HepG2 (cell line): Measurements from ENCODE around the gene PMM2. TPM values are rescaled to one million over a fixed set of nuclear protein-coding genes. Genes with fewer than 3 reads are reported as not detected.

ENCODE experiments used
- BORCS8-MEF2B ChIP-seq: sonication (generic); formaldehyde crosslinking; IDR thresholded peaks from 2 replicates; pipeline ENCODE4 v1.8.0; 2022; ENCODE audit warnings: mild to moderate bottlenecking, missing genetic modification reagents
- FOXP4 ChIP-seq: sonication (generic); formaldehyde crosslinking; IDR thresholded peaks from 2 replicates; pipeline ENCODE4 v1.4.0; 2020; ENCODE audit warnings: missing genetic modification reagents
- IRF2 ChIP-seq: IDR thresholded peaks from 2 replicates; pipeline ENCODE4 v1.6.1; 2018; ENCODE audit warnings: missing genetic modification reagents, missing compliant biosample characterization
- KDM2A ChIP-seq: sonication (generic); formaldehyde crosslinking; IDR thresholded peaks from 2 replicates; pipeline ENCODE4 v1.4.0; 2020; ENCODE audit warnings: low read depth, missing genetic modification reagents, borderline replicate concordance
- KLF6 ChIP-seq: IDR thresholded peaks from 2 replicates; pipeline ENCODE4 v1.8.0; 2016; ENCODE audit warnings: missing biosample characterization, missing genetic modification reagents
- KLF9 ChIP-seq: IDR thresholded peaks from 2 replicates; pipeline ENCODE4 v1.6.1; 2016; ENCODE audit warnings: low read depth
- KMT2A ChIP-seq: sonication (generic); formaldehyde crosslinking; IDR thresholded peaks from 2 replicates; pipeline ENCODE4 v1.4.0; 2020; ENCODE audit warnings: missing genetic modification reagents
- MEF2D ChIP-seq: sonication (generic); formaldehyde crosslinking; IDR thresholded peaks from 2 replicates; pipeline ENCODE4 v1.5.1; 2020; ENCODE audit warnings: mild to moderate bottlenecking, missing genetic modification reagents
- MTA1 ChIP-seq: sonication (generic); formaldehyde crosslinking; IDR thresholded peaks from 2 replicates; pipeline ENCODE4 v1.4.0; 2020; ENCODE audit warnings: missing genetic modification reagents, mild to moderate bottlenecking, borderline replicate concordance
- MYPOP ChIP-seq: sonication (generic); formaldehyde crosslinking; IDR thresholded peaks from 2 replicates; pipeline ENCODE4 v1.8.1; 2023; ENCODE audit warnings: mild to moderate bottlenecking, moderate library complexity, missing genetic modification reagents
- NFE2L1 ChIP-seq: sonication (generic); formaldehyde crosslinking; IDR thresholded peaks from 2 replicates; pipeline ENCODE4 v1.4.0; 2020; ENCODE audit warnings: missing genetic modification reagents, mild to moderate bottlenecking, borderline replicate concordance
- NFIC ChIP-seq: IDR thresholded peaks from 2 replicates; pipeline ENCODE4 v1.6.1; 2012; ENCODE audit warnings: mild to moderate bottlenecking, low read length, inconsistent platforms
- NFYC ChIP-seq: IDR thresholded peaks from 2 replicates; pipeline ENCODE4 v1.6.1; 2016; ENCODE audit warnings: missing genetic modification reagents, missing compliant biosample characterization
- RAD21 ChIP-seq: fragments of 450-650 bp; formaldehyde crosslinking; IDR thresholded peaks from 2 replicates; pipeline ENCODE4 v1.5.0; 2020; ENCODE audit warnings: mild to moderate bottlenecking
- SALL2 ChIP-seq: sonication (generic); formaldehyde crosslinking; IDR thresholded peaks from 2 replicates; pipeline ENCODE4 v1.8.1; 2023; ENCODE audit warnings: mild to moderate bottlenecking, missing genetic modification reagents, inconsistent platforms
- TCF12 ChIP-seq, 2 experiments: fragments of 450-650 bp in 1 of 2; sonication (generic) in 1 of 2; formaldehyde crosslinking in 1 of 2; IDR thresholded peaks; 2 replicates each; pipeline versions ENCODE4 v1.6.1 to v1.8.0; 2017 to 2022; ENCODE audit warnings: antibody characterized with exemption in 1 of 2, mild to moderate bottlenecking in 1 of 2, missing genetic modification reagents in 1 of 2, moderate library complexity in 1 of 2
- TGIF2 ChIP-seq: IDR thresholded peaks from 2 replicates; pipeline ENCODE4 v1.6.1; 2016; ENCODE audit warnings: control low read depth, missing compliant biosample characterization
- ZMAT5 ChIP-seq: sonication (generic); formaldehyde crosslinking; IDR thresholded peaks from 2 replicates; pipeline ENCODE4 v1.5.0; 2020; ENCODE audit warnings: mild to moderate bottlenecking, low read depth, missing genetic modification reagents, borderline replicate concordance
- ZNF138 ChIP-seq: sonication (generic); formaldehyde crosslinking; IDR thresholded peaks from 2 replicates; pipeline ENCODE4 v1.5.0; 2020; ENCODE audit warnings: mild to moderate bottlenecking, low read depth, missing genetic modification reagents
- ZNF335 ChIP-seq: sonication (generic); formaldehyde crosslinking; IDR thresholded peaks from 2 replicates; pipeline ENCODE4 v1.4.0; 2020; ENCODE audit warnings: missing genetic modification reagents
- ZNF441 ChIP-seq: sonication (generic); formaldehyde crosslinking; IDR thresholded peaks from 2 replicates; pipeline ENCODE4 v1.7.0; 2021; ENCODE audit warnings: missing genetic modification reagents, borderline replicate concordance
- ZNF546 ChIP-seq: sonication (generic); formaldehyde crosslinking; conservative IDR thresholded peaks from 2 replicates; pipeline ENCODE4 v1.8.1; 2023; ENCODE audit warnings: mild to moderate bottlenecking, missing genetic modification reagents
- ZNF570 ChIP-seq: sonication (generic); formaldehyde crosslinking; IDR thresholded peaks from 2 replicates; pipeline ENCODE4 v1.4.0; 2020; ENCODE audit warnings: mild to moderate bottlenecking, missing genetic modification reagents, borderline replicate concordance
- ZNF652 ChIP-seq: IDR thresholded peaks from 2 replicates; pipeline ENCODE4 v1.6.1; 2016; ENCODE audit warnings: low read depth, borderline replicate concordance
- ZNF777 ChIP-seq: sonication (generic); formaldehyde crosslinking; IDR thresholded peaks from 2 replicates; pipeline ENCODE4 v1.4.0; 2020; ENCODE audit warnings: missing genetic modification reagents
- ZZZ3 ChIP-seq: sonication (generic); formaldehyde crosslinking; IDR thresholded peaks from 2 replicates; pipeline ENCODE4 v1.4.0; 2020; ENCODE audit warnings: missing genetic modification reagents, mild to moderate bottlenecking, borderline replicate concordance
- polyA plus RNA-seq, 8 experiments: library from polyadenylated mRNA; depleted of rRNA in 3 of 8; stranded (reverse) in 7 of 8; unstranded in 1 of 8; fragments of >200 nt; fragmentation: Illumina TruSeq in 4 of 8; extraction: Trizol in 4 of 8; gene quantifications; 2 replicates each; pipeline versions ENCODE4 v1.2.1 to v1.2.3, GENCODE V29; 2011 to 2016; ENCODE audit warnings: low read depth in 4 of 8, missing spikeins in 1 of 8, mixed read lengths in 1 of 8; ENCODE audit not compliant: insufficient read depth in 1 of 8
- total RNA-seq, 5 experiments: library from RNA; depleted of rRNA; stranded (reverse); fragments of >200 nt; fragmentation: Illumina TruSeq; extraction: Trizol; gene quantifications; 2 replicates each; pipeline ENCODE4 v1.2.3, GENCODE V29; 2016; ENCODE audit warnings: low read depth in 1 of 5

Gene PMM2
- total and polyA plus RNA-seq, 2 of the 13 experiments (the other 11 are each of a cell fraction or from before 2014, with no cell fraction given), result 52.2 to 93.7 TPM

GRCh38 chr16:8868416-8869211 is 71.0 kb downstream of the PMM2 start, which contains the start of gene CARHSP1 (continued):
- no peak for TF ChIP-seq ZNF652 (CRISPR knock-in tag)
- peak; percentile 70 for TF ChIP-seq NFYC (CRISPR knock-in tag)
- peak; percentile 70; the same call in 1 of the 2 replicates for TF ChIP-seq KMT2A (CRISPR knock-in tag)
- 0 out of 2 replicates have a peak, but pooled peaks have one; percentile 35 for TF ChIP-seq KLF6 (CRISPR knock-in tag)
- peak; percentile 86; the same call in 1 of the 2 replicates for TF ChIP-seq ZNF441 (CRISPR knock-in tag)
- TF ChIP-seq ZNF777, result peak; percentile 69
- TF ChIP-seq ZMAT5 (CRISPR knock-in tag), result no peak
- TF ChIP-seq MEF2D (CRISPR knock-in tag), result peak; percentile 79; the same call in 1 of the 2 replicates
- peak; percentile 3; the same call in 1 of the 2 replicates for TF ChIP-seq MTA1
- TF ChIP-seq ZNF570 (CRISPR knock-in tag), result no peak
- TF ChIP-seq NFE2L1, result no peak
- TF ChIP-seq RAD21, result 0 out of 2 replicates have a peak, but pooled peaks have one; percentile 38
- TF ChIP-seq ZNF546 (CRISPR knock-in tag), result peak; percentile 59; the same call in 1 of the 2 replicates
- TF ChIP-seq ZNF335 (CRISPR knock-in tag), result 0 out of 2 replicates have a peak, but pooled peaks have one; percentile 7
- 0 out of 2 replicates have a peak, but pooled peaks have one; percentile 18 for TF ChIP-seq IRF2 (CRISPR knock-in tag)
- no peak for TF ChIP-seq MYPOP (CRISPR knock-in tag)
- TF ChIP-seq TCF12 (IDR thresholded peaks at IDR 0.05), result no peak
- TF ChIP-seq TCF12 (CRISPR knock-in tag; IDR thresholded peaks at IDR 0.05), result peak; percentile 54; the same call in 1 of the 2 replicates
- peak; percentile 70 for TF ChIP-seq KDM2A (CRISPR knock-in tag)
- no peak; the same call in 1 of the 2 replicates for TF ChIP-seq ZZZ3 (CRISPR knock-in tag)
- TF ChIP-seq TGIF2, result peak; percentile 74
- peak; percentile 80; the same call in 1 of the 2 replicates for TF ChIP-seq BORCS8-MEF2B (CRISPR knock-in tag)
- TF ChIP-seq ZNF138 (CRISPR knock-in tag), result peak; percentile 83
- TF ChIP-seq KLF9, result peak; percentile 99
- no peak for TF ChIP-seq NFIC
- no peak for TF ChIP-seq FOXP4 (CRISPR knock-in tag)
- TF ChIP-seq SALL2 (CRISPR knock-in tag), result peak; percentile 48; the same call in 1 of the 2 replicates
